ENCODE measurements around the gene PCDHGB2. TPM values are rescaled to one million over a fixed set of nuclear protein-coding genes. Genes with fewer than 3 reads are reported as not detected.
A peak's percentile ranks its signal among the peaks of the same experiment; 100 is the strongest.
"Not testable (repeated sequence)": the region's sequence is repeated elsewhere in the genome, so short reads cannot be mapped to it uniquely, and the experiment has no call there.

The PCDHGB2 gene
- total RNA-seq, 1 donor from 2014 or later, result 1.2 TPM

DNA sequence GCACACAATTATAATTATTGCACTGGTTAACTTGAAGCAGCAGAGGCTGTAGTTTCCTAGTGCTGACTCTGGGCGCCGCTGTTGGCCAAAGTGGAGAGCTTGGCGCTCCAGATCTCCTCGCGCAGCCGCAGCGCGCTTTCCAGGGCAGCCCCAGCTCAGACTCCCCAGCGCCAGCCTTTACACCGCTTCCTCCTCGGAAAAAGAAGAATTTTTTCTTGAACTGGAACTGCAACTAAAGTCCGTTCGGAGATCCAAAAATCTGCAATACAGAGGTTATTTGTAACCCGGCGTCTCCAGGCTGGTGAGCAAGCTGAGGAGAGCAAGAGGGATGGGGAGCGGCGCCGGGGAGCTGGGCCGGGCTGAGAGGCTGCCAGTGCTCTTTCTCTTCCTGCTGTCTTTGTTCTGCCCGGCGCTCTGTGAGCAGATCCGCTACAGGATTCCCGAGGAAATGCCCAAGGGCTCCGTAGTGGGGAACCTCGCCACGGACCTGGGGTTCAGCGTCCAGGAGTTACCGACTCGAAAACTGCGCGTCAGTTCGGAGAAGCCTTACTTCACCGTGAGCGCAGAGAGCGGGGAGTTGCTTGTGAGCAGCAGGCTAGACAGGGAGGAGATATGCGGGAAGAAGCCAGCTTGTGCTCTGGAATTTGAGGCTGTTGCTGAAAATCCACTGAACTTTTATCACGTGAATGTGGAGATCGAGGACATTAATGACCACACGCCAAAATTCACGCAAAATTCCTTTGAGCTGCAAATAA lies 27.9 kb downstream of the PCDHGB2 start, which contains the start of gene PCDHGB4:
TSS of gene PCDHGB4 (plus strand) at position 142 of the 755 bp plus-strand sequence. CDS start at position 329, 187 bp downstream.
- not testable (repeated sequence) for H3K27me3 Mint-ChIP-seq (ENCODE audit: low read depth); H3K4me1 Mint-ChIP-seq; DNase-seq (ENCODE audit: low spot score in 2 of 2, unreplicated experiment in 2 of 2)
- Mint-ChIP-seq H3K4me3 (peak within 1 kb of the TSS; percentile 70), H3K9me3 (peaks cover 65% of the 10 kb centered on the region), H3K36me3 (peaks cover 36% of the 10 kb centered on the region), H3K27ac (peak within 1 kb of the TSS; percentile 64)
- TF ChIP-seq, protein P1, sequence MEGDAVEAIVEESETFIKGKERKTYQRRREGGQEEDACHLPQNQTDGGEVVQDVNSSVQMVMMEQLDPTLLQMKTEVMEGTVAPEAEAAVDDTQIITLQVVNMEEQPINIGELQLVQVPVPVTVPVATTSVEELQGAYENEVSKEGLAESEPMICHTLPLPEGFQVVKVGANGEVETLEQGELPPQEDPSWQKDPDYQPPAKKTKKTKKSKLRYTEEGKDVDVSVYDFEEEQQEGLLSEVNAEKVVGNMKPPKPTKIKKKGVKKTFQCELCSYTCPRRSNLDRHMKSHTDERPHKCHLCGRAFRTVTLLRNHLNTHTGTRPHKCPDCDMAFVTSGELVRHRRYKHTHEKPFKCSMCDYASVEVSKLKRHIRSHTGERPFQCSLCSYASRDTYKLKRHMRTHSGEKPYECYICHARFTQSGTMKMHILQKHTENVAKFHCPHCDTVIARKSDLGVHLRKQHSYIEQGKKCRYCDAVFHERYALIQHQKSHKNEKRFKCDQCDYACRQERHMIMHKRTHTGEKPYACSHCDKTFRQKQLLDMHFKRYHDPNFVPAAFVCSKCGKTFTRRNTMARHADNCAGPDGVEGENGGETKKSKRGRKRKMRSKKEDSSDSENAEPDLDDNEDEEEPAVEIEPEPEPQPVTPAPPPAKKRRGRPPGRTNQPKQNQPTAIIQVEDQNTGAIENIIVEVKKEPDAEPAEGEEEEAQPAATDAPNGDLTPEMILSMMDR (IDR thresholded peaks at IDR 0.05; ENCODE audit: unreplicated experiment), result peak; percentile 19

DNA sequence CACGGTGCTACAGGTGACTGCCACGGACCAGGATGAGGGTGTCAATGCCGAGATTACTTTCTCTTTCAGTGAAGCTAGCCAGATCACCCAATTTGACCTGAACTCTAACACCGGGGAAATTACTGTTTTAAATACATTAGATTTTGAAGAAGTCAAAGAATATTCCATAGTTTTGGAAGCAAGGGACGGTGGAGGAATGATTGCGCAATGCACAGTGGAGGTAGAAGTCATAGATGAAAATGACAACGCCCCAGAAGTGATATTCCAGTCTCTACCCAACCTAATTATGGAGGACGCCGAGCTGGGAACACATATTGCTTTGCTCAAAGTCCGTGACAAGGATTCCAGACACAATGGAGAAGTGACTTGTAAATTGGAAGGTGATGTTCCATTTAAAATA lies 28.9 kb downstream of the PCDHGB2 start:
- Mint-ChIP-seq H3K36me3 (peaks cover 39% of the 10 kb centered on the region), H3K9me3 (peaks cover 63% of the 10 kb centered on the region)

DNA sequence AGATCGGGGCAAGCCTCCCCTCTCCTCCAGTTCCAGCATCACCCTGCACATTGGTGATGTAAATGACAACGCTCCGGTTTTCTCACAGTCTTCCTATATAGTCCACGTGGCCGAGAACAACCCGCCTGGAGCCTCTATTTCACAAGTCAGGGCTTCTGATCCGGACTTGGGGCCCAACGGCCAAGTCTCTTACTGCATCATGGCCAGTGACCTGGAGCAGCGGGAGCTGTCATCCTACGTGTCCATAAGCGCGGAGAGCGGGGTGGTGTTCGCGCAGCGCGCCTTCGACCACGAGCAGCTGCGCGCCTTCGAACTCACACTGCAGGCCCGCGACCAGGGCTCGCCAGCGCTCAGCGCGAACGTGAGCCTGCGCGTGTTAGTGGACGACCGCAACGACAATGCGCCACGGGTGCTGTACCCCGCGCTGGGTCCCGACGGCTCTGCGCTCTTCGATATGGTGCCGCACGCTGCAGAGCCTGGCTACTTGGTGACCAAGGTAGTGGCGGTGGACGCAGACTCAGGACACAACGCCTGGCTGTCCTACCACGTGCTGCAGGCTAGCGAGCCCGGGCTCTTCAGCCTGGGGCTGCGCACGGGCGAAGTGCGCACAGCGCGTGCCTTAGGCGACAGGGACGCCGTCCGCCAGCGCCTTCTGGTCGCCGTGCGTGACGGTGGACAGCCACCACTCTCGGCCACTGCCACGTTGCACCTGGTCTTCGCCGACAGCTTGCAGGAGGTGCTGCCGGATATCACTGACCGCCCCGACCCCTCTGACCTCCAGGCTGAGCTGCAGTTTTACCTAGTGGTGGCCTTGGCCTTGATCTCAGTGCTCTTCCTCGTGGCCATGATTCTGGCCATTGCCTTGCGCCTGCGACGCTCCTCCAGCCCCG lies 29.6 kb downstream of the PCDHGB2 start:
- no peak overlapping the region for H3K27ac Mint-ChIP-seq
- H3K4me1 Mint-ChIP-seq, result no peaks in the 10 kb centered on the region
- no peak for DNase-seq (ENCODE audit: low spot score in 2 of 2, unreplicated experiment in 2 of 2)
- H3K36me3 Mint-ChIP-seq, result peaks cover 40% of the 10 kb centered on the region
- TF ChIP-seq, protein P1 (IDR thresholded peaks at IDR 0.05; ENCODE audit: unreplicated experiment), result no peak
- peaks cover 64% of the 10 kb centered on the region for H3K9me3 Mint-ChIP-seq
- no peaks in the 10 kb centered on the region for H3K27me3 Mint-ChIP-seq (ENCODE audit: low read depth)
- peak overlapping the region; percentile 15 for H3K4me3 Mint-ChIP-seq

More for the DNA sequence above, 28.9 kb downstream of the PCDHGB2 start:
- no peak for DNase-seq (ENCODE audit: low spot score in 2 of 2, unreplicated experiment in 2 of 2)
- H3K27ac Mint-ChIP-seq, result no peak overlapping the region
- no peaks in the 10 kb centered on the region for H3K4me1 Mint-ChIP-seq
- TF ChIP-seq, protein P1 (IDR thresholded peaks at IDR 0.05; ENCODE audit: unreplicated experiment), result no peak
- no peaks in the 10 kb centered on the region for H3K27me3 Mint-ChIP-seq (ENCODE audit: low read depth)
- no peak overlapping the region for H3K4me3 Mint-ChIP-seq

DNA sequence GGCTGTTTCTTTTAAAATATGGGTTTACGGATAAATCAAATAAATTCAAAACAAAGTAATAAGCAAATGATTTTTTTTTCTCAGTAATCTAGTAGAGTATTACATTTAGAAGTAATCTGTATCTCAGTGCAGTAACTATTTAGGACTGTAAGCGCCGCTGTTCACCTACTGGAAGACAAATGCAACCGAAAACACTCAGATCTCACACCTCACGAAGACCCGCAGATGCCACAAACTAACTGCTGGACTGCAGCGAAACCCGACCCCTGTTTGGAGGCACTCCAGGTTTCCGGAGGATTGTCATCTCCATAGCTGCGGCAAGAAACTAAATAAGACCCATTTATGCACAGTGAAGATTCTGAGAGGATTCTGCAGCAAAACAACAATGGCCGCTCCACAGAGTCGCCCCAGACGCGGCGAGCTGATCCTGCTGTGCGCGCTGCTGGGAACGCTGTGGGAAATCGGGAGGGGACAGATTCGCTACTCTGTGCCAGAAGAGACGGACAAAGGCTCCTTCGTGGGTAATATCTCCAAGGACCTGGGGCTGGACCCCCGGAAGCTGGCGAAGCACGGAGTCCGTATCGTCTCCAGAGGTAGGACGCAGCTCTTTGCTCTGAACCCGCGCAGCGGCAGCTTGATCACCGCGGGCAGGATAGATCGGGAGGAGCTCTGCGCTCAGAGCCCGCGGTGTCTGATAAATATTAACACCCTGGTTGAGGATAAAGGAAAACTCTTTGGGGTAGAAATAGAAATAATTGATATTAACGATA lies 32.8 kb downstream of the PCDHGB2 start, which contains the start of gene PCDHGA8:
TSS of gene PCDHGA8 (plus strand) at position 205 of the 770 bp plus-strand sequence. CDS start at position 386, 181 bp downstream.
- TF ChIP-seq, protein P1 (IDR thresholded peaks at IDR 0.05; ENCODE audit: unreplicated experiment), result no peak
- no peak within 1 kb of the TSS for H3K27ac Mint-ChIP-seq
- H3K9me3 Mint-ChIP-seq, result peaks cover 55% of the 10 kb centered on the region
- no peak within 1 kb of the TSS for H3K4me3 Mint-ChIP-seq
- no peaks in the 10 kb centered on the region for H3K27me3 Mint-ChIP-seq (ENCODE audit: low read depth)
- no peak for DNase-seq (ENCODE audit: low spot score in 2 of 2, unreplicated experiment in 2 of 2)
- peaks cover 53% of the 10 kb centered on the region for H3K36me3 Mint-ChIP-seq
- H3K4me1 Mint-ChIP-seq, result no peaks in the 10 kb centered on the region

DNA sequence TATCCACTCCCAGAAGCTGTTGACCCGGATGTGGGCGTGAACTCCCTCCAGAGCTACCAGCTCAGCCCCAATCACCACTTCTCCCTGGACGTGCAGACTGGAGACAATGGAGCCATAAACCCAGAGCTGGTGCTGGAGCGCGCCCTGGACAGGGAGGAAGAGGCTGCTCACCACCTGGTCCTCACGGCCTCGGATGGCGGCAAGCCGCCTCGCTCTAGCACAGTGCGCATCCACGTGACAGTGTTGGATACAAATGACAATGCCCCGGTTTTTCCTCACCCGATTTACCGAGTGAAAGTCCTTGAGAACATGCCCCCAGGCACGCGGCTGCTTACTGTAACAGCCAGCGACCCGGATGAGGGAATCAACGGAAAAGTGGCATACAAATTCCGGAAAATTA lies 33.5 kb downstream of the PCDHGB2 start:
- Mint-ChIP-seq H3K4me1 (no peaks in the 10 kb centered on the region), H3K36me3 (peaks cover 52% of the 10 kb centered on the region), H3K27me3 (ENCODE audit: low read depth) (no peaks in the 10 kb centered on the region), H3K9me3 (peaks cover 54% of the 10 kb centered on the region), H3K4me3 (no peak overlapping the region), H3K27ac (no peak overlapping the region)
- TF ChIP-seq, protein P1 (IDR thresholded peaks at IDR 0.05; ENCODE audit: unreplicated experiment), result no peak
- DNase-seq (ENCODE audit: low spot score in 2 of 2, unreplicated experiment in 2 of 2), result no peak

- H3K27me3 Mint-ChIP-seq (ENCODE audit: low read depth); DNase-seq (ENCODE audit: low spot score in 2 of 2, unreplicated experiment in 2 of 2); H3K4me3 Mint-ChIP-seq; H3K27ac Mint-ChIP-seq; H3K4me1 Mint-ChIP-seq: not testable (repeated sequence)
- Mint-ChIP-seq H3K9me3 (peaks cover 54% of the 10 kb centered on the region), H3K36me3 (peaks cover 51% of the 10 kb centered on the region)
Measured at GRCh38 chr5:141394401-141395187, 34.8 kb downstream of the PCDHGB2 start.
